Measurements from ENCODE around the gene KDM6A. TPM values are rescaled to one million over a fixed set of nuclear protein-coding genes. Genes with fewer than 3 reads are reported as not detected.

The KDM6A gene
- total and polyA plus RNA-seq, 4 experiments from 2014 or later, result 12.5 to 51.2 (median 34.3) TPM

DNA sequence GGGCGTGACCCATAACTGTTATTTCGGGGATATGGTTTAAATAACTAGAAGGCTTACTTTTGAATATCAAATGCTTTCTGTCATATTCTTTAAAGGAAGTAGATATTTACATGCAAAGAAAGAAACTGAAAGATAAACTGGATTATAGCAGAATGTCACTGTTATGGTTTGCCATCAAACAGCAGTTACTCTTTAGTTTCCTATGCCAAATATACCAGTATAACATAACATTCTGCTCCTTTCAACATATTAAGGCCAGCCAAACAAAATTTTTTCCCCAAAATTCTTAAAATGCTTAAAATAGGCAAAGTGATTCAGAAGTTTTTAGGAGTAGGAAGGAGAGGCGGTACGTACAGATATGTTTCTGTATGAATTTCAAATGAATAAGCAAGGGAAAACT, 27.0 kb downstream of the KDM6A start:
- Histone ChIP-seq H3K27me3 (ENCODE audit: insufficient read depth, low read length) (no peaks in the 10 kb centered on the region), H3K4me3 (ENCODE audit: low read length in 2 of 2) (no peak overlapping the region), H3K27ac (ENCODE audit: low read depth, low read length) (no peak overlapping the region), H3K36me3 (ENCODE audit: insufficient read depth, low read length) (no peaks in the 10 kb centered on the region), H3K4me1 (ENCODE audit: insufficient read depth, low read length) (peaks cover 42% of the 10 kb centered on the region), H3K9me3 (ENCODE audit: control insufficient read depth in 1 of 2, low read length in 2 of 2) (no peaks in the 10 kb centered on the region)
- intact Hi-C loops (cut with micrococcal nuclease), result no loop called here
- Mint-ChIP-seq H3K27me3 (no peaks in the 10 kb centered on the region), H3K4me1 (peaks cover 33 to 59% (median 48%) of the 10 kb centered on the region in 4 donors), H3K27ac (peak overlapping the region in 2 of 7 donors; percentile 50 to 68), H3K9me3 (peaks cover 0 to 45% (median 30%) of the 10 kb centered on the region in 8 donors), H3K36me3 (peaks cover 23 to 41% of the 10 kb centered on the region in 2 donors), H3K4me3 (peak overlapping the region in 5 of 8 donors; percentile 24 to 77 (median 65))
- POLR2A ChIA-PET (ENCODE audit: partially characterized antibody), result no interaction called here
- CTCF ChIA-PET (ENCODE audit: partially characterized antibody), result no interaction called here
- DNase-seq, result no peak

DNA sequence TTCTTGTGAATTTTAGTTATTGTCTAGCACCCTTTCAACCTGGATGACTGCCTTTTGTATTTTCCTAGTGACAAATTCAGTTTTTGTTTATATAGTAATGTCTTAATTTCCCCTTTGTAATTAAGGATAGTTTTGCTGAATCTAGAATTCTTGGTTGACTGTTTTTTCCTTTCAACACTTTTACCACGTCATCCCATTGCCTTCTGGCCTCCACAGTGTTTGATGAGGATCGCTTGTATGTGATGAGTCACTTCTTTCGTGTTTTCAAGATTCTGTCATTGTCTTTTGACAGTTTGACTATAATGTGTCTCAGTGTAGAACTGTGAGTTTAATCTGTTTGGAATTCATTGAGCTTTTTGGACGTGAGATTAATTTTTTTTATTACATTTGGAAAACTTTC, 30.1 kb downstream of the KDM6A start:
- Mint-ChIP-seq H3K4me3 (peak overlapping the region in 4 of 8 donors; percentile 0 to 67 (median 39)), H3K36me3 (peaks cover 10 to 23% of the 10 kb centered on the region in 2 donors), H3K27me3 (no peaks in the 10 kb centered on the region), H3K27ac (peak overlapping the region in 2 of 7 donors; percentile 35 to 44), H3K9me3 (peaks cover 0 to 18% (median 10%) of the 10 kb centered on the region in 8 donors), H3K4me1 (peaks cover 49 to 75% (median 66%) of the 10 kb centered on the region in 4 donors)
- peak in 1 of 5 donors; percentile 39 for DNase-seq
- Histone ChIP-seq H3K9me3 (ENCODE audit: control insufficient read depth in 1 of 2, low read length in 2 of 2) (no peaks in the 10 kb centered on the region), H3K27ac (ENCODE audit: low read depth, low read length) (no peak overlapping the region), H3K27me3 (ENCODE audit: insufficient read depth, low read length) (no peaks in the 10 kb centered on the region), H3K4me1 (ENCODE audit: insufficient read depth, low read length) (peaks cover 48% of the 10 kb centered on the region), H3K4me3 (ENCODE audit: low read length in 2 of 2) (no peak overlapping the region), H3K36me3 (ENCODE audit: insufficient read depth, low read length) (no peaks in the 10 kb centered on the region)
- intact Hi-C loops (cut with micrococcal nuclease), result no loop called here
- POLR2A ChIA-PET (ENCODE audit: partially characterized antibody), result no interaction called here
- CTCF ChIA-PET (ENCODE audit: partially characterized antibody), result interaction anchor here (1.1 kb wide), 1 partner anchor 31 kb away, joined by 3 read pairs; no protein-coding TSS in a partner anchor

DNA sequence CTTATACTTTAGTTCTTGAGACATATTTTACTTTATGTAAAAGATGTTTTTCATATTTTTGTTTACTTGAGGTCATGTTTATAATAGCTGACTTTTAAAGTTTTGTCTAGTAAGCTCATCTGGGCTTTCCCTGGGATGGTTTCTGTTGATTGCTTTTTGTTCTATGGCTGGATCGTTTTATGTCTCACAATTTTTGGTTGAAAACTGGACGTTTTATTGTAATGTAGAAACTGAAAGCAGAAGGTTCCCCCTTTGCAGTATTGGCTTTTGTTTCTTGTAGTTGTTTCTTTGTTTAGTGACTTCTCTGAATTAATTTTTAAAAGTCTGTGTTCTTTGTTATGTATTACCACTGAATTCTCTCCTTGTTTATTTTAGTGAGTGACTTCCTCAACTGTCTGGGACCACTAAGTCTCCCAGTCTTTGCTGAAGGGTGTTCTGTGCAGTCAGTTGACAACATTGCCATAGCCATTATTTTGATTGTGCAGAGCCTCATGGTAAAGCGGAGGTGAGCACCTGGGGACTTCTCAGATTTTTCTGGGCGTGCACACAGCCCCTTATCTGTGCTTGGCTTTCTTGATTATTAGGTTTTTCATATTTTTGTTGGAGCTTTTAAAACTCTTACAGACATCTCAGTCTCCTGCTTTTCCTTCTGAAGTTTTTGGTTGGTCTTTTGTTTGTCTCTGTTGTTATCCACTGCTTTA, 31.0 kb downstream of the KDM6A start:
- Mint-ChIP-seq H3K4me3 (peak overlapping the region in 5 of 8 donors; percentile 6 to 67 (median 33)), H3K36me3 (peaks cover 6 to 23% of the 10 kb centered on the region in 2 donors), H3K9me3 (peaks cover 0 to 16% (median 10%) of the 10 kb centered on the region in 8 donors), H3K27me3 (no peaks in the 10 kb centered on the region), H3K4me1 (peaks cover 44 to 75% (median 65%) of the 10 kb centered on the region in 4 donors), H3K27ac (peak overlapping the region in 3 of 7 donors; percentile 7 to 53 (median 18))
- no peaks in the 10 kb centered on the region for H3K9me3 ChIP-seq (ENCODE audit: control insufficient read depth in 1 of 2, low read length in 2 of 2)
- no peak for DNase-seq
- H3K4me3 ChIP-seq (ENCODE audit: low read length in 2 of 2), result no peak overlapping the region
- H3K4me1 ChIP-seq (ENCODE audit: insufficient read depth, low read length), result peaks cover 48% of the 10 kb centered on the region
- ChIA-PET POLR2A (ENCODE audit: partially characterized antibody) (no interaction called here), CTCF (ENCODE audit: partially characterized antibody) (interaction anchor here (0.9 kb wide), 1 partner anchor 166 kb away, joined by 3 read pairs; no protein-coding TSS in a partner anchor)
- H3K36me3 ChIP-seq (ENCODE audit: insufficient read depth, low read length), result no peaks in the 10 kb centered on the region
- H3K27ac ChIP-seq (ENCODE audit: low read depth, low read length), result no peak overlapping the region
- intact Hi-C loops (cut with micrococcal nuclease), result no loop called here
- no peaks in the 10 kb centered on the region for H3K27me3 ChIP-seq (ENCODE audit: insufficient read depth, low read length)

DNA sequence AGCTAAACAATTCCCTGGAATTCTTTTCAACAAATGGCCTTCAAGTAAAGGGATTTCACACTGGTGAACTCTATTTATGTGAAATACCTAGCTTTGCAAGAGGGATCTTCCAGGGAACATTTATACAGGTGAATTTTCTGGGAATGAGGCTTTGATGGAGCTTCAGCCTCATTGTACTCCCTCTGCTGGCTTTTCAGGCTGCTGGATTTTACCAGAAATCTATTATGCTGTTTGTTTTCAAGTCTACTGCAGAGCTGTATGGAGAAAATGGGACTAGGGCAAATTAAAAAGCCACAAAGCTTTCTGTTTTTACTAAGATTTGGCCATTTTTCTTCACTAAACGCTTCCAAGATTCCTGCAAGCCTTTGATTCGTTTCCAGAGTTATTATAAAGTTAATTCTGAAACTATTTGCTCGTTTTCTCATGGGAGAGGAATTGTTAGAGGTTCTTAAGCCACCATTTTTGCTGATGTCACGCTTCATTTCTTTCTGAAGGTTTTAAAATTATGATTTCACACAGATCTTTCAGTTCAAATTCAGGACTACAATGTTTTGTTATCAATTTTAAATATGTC, 31.6 kb downstream of the KDM6A start:
- Histone ChIP-seq H3K36me3 (ENCODE audit: insufficient read depth, low read length) (no peaks in the 10 kb centered on the region), H3K9me3 (ENCODE audit: control insufficient read depth in 1 of 2, low read length in 2 of 2) (no peaks in the 10 kb centered on the region), H3K4me3 (ENCODE audit: low read length in 2 of 2) (no peak overlapping the region), H3K27ac (ENCODE audit: low read depth, low read length) (no peak overlapping the region), H3K4me1 (ENCODE audit: insufficient read depth, low read length) (peaks cover 48% of the 10 kb centered on the region), H3K27me3 (ENCODE audit: insufficient read depth, low read length) (no peaks in the 10 kb centered on the region)
- CTCF ChIA-PET (ENCODE audit: partially characterized antibody), result interaction anchor here (0.9 kb wide), 1 partner anchor 165 kb away, joined by 3 read pairs; no protein-coding TSS in a partner anchor
- peaks cover 0 to 16% (median 10%) of the 10 kb centered on the region in 8 donors for H3K9me3 Mint-ChIP-seq
- intact Hi-C loops (cut with micrococcal nuclease), result no loop called here
- peak overlapping the region in 2 of 7 donors; percentile 7 to 53 for H3K27ac Mint-ChIP-seq
- DNase-seq, result no peak
- POLR2A ChIA-PET (ENCODE audit: partially characterized antibody), result no interaction called here
- peaks cover 6 to 23% of the 10 kb centered on the region in 2 donors for H3K36me3 Mint-ChIP-seq
- peak overlapping the region in 5 of 8 donors; percentile 15 to 67 (median 49) for H3K4me3 Mint-ChIP-seq
- H3K4me1 Mint-ChIP-seq, result peaks cover 37 to 75% (median 65%) of the 10 kb centered on the region in 4 donors
- no peaks in the 10 kb centered on the region for H3K27me3 Mint-ChIP-seq

DNA sequence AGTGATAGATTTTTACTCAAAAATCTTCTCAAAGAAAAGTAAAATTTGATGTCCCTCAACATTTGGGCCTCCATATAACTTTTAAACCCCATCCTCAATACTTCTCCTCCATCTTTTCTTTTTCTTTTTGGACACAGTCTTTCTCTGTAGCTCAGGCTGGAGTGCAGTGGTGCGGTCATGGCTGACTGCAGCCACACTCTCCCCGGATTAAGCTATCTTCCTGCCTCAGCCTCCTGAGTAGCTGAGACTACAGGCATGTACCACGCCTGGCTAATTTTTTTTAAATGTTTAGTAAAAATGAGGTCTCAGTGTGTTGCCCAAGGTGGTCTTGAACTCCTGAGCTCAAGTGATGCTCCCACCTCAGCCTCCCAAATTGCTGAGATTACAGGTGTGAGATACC, 33.1 kb downstream of the KDM6A start:
- H3K4me1 ChIP-seq (ENCODE audit: insufficient read depth, low read length), result peaks cover 42% of the 10 kb centered on the region
- POLR2A ChIA-PET (ENCODE audit: partially characterized antibody), result no interaction called here
- CTCF ChIA-PET (ENCODE audit: partially characterized antibody), result no interaction called here
- H3K27ac ChIP-seq (ENCODE audit: low read depth, low read length), result no peak overlapping the region
- H3K9me3 Mint-ChIP-seq, result peaks cover 0 to 16% (median 10%) of the 10 kb centered on the region in 8 donors
- H3K4me3 Mint-ChIP-seq, result peak overlapping the region in 4 of 8 donors; percentile 10 to 65 (median 24)
- H3K4me1 Mint-ChIP-seq, result peaks cover 33 to 66% (median 60%) of the 10 kb centered on the region in 4 donors
- no peak overlapping the region for H3K4me3 ChIP-seq (ENCODE audit: low read length in 2 of 2)
- no peak for DNase-seq
- no peaks in the 10 kb centered on the region for H3K36me3 ChIP-seq (ENCODE audit: insufficient read depth, low read length)
- H3K27me3 Mint-ChIP-seq, result no peaks in the 10 kb centered on the region
- H3K27me3 ChIP-seq (ENCODE audit: insufficient read depth, low read length), result no peaks in the 10 kb centered on the region
- H3K9me3 ChIP-seq (ENCODE audit: control insufficient read depth in 1 of 2, low read length in 2 of 2), result no peaks in the 10 kb centered on the region
- peaks cover 4 to 23% of the 10 kb centered on the region in 2 donors for H3K36me3 Mint-ChIP-seq
- intact Hi-C loops (cut with micrococcal nuclease), result no loop called here
- H3K27ac Mint-ChIP-seq, result no peak overlapping the region

DNA sequence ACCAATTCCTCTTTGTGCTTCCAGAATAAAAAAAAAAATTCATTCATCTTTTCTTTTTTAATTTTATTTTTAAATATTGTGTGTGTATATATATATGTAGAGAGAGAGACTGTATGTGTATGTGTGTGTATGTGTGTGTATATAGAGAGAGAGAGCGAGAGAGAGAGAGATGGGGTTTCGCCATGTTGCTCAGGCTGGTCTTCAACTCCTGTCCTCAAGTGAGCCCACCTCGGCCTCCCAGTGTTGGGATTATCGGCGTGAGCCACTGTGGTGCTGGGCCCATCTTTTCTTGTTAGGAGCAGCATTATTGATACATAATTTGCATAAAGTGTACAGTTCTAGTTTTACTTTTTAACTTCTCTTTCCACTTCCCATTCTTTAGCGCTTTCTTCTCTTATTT, 33.6 kb downstream of the KDM6A start:
- CTCF ChIA-PET (ENCODE audit: partially characterized antibody), result interaction anchor here (1.2 kb wide), 1 partner anchor 163 kb away, joined by 5 read pairs; no protein-coding TSS in a partner anchor
- intact Hi-C loops (cut with micrococcal nuclease), result no loop called here
- DNase-seq, result no peak
- Histone ChIP-seq H3K27me3 (ENCODE audit: insufficient read depth, low read length) (no peaks in the 10 kb centered on the region), H3K4me3 (ENCODE audit: low read length in 2 of 2) (no peak overlapping the region), H3K36me3 (ENCODE audit: insufficient read depth, low read length) (no peaks in the 10 kb centered on the region), H3K4me1 (ENCODE audit: insufficient read depth, low read length) (peaks cover 42% of the 10 kb centered on the region), H3K9me3 (ENCODE audit: control insufficient read depth in 1 of 2, low read length in 2 of 2) (no peaks in the 10 kb centered on the region), H3K27ac (ENCODE audit: low read depth, low read length) (no peak overlapping the region)
- Mint-ChIP-seq H3K4me1 (peaks cover 31 to 66% (median 58%) of the 10 kb centered on the region in 4 donors), H3K36me3 (peaks cover 4 to 19% of the 10 kb centered on the region in 2 donors), H3K27me3 (no peaks in the 10 kb centered on the region), H3K9me3 (peaks cover 0 to 16% (median 10%) of the 10 kb centered on the region in 8 donors), H3K4me3 (peak overlapping the region in 4 of 8 donors; percentile 29 to 65 (median 63)), H3K27ac (peak overlapping the region in 2 of 7 donors; percentile 41 to 68)
- POLR2A ChIA-PET (ENCODE audit: partially characterized antibody), result no interaction called here

DNA sequence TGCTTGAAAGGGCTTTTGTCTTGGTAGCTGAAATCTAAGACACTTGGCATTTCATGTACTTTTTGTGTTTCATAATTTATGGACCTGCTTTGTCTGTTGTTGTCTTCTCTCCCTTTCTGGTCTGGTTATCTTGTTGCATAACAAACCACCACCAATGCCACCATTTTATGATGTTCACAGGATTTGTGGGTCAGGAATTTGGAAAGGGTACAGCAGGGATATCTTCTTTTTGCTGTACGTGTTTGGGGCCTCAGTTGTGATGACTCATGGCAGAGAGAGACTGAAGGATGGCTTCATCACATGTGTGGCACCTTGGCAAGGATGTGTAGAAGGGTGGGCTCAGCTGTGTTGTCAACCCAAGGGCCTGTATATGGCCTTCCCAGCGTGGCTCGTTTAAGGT, 35.2 kb downstream of the KDM6A start:
- Mint-ChIP-seq H3K27me3 (no peaks in the 10 kb centered on the region), H3K9me3 (peaks cover 0 to 10% (median 6%) of the 10 kb centered on the region in 8 donors), H3K27ac (peak overlapping the region in 2 of 7 donors; percentile 20 to 58), H3K4me1 (peaks cover 34 to 73% (median 60%) of the 10 kb centered on the region in 4 donors), H3K36me3 (peaks cover 1 to 17% of the 10 kb centered on the region in 2 donors), H3K4me3 (peak overlapping the region in 4 of 8 donors; percentile 9 to 64 (median 60))
- peaks cover 45% of the 10 kb centered on the region for H3K4me1 ChIP-seq (ENCODE audit: insufficient read depth, low read length)
- no peak overlapping the region for H3K4me3 ChIP-seq (ENCODE audit: low read length in 2 of 2)
- ChIA-PET POLR2A (ENCODE audit: partially characterized antibody) (no interaction called here), CTCF (ENCODE audit: partially characterized antibody) (no interaction called here)
- no peaks in the 10 kb centered on the region for H3K36me3 ChIP-seq (ENCODE audit: insufficient read depth, low read length)
- H3K27ac ChIP-seq (ENCODE audit: low read depth, low read length), result no peak overlapping the region
- H3K9me3 ChIP-seq (ENCODE audit: control insufficient read depth in 1 of 2, low read length in 2 of 2), result no peaks in the 10 kb centered on the region
- DNase-seq, result no peak
- no peaks in the 10 kb centered on the region for H3K27me3 ChIP-seq (ENCODE audit: insufficient read depth, low read length)
- intact Hi-C loops (cut with micrococcal nuclease), result no loop called here
